GM23338 (cell line): ENCODE measurements around the gene PSMG4. TPM values are rescaled to one million over a fixed set of nuclear protein-coding genes. Genes with fewer than 3 reads are reported as not detected.

Experiments
- ATAC-seq: fragments of 200-7000 bp; cut with Tn5 transposase; 3 replicates; pipeline ENCODE4 v1.9.1; 2020
- DNase-seq: peaks from one replicate; pipeline ENCODE4 v3.0.0-alpha.2; 2015; ENCODE audit warnings: low spot score
- H2AFZ ChIP-seq: fragments of 200-600 bp; sonication (generic); 2 replicates; pipeline ENCODE4 v1.8.0; 2016; ENCODE audit warnings: antibody characterized with exemption, mild to moderate bottlenecking, moderate library complexity
- H3F3A ChIP-seq: fragments of 200-600 bp; sonication (generic); replicated peaks from 2 replicates; pipeline ENCODE4 v1.8.0; 2017; ENCODE audit warnings: antibody characterized with exemption, mixed run types, low read depth
- H3K27ac ChIP-seq: fragments of 200-600 bp; sonication (generic); 2 replicates; pipeline ENCODE4 v1.6.1; 2016; ENCODE audit warnings: low read depth
- H3K27me3 ChIP-seq: fragments of 200-600 bp; sonication (generic); 2 replicates; pipeline ENCODE4 v1.8.0; 2016; ENCODE audit warnings: mild to moderate bottlenecking, mixed run types, moderate library complexity; ENCODE audit not compliant: insufficient read depth
- H3K36me3 ChIP-seq: fragments of 200-600 bp; sonication (generic); 2 replicates; pipeline ENCODE4 v1.8.0; 2016; ENCODE audit warnings: mild to moderate bottlenecking; ENCODE audit not compliant: insufficient read depth
- H3K4me1 ChIP-seq: fragments of 200-600 bp; sonication (generic); 2 replicates; pipeline ENCODE4 v1.8.0; 2016; ENCODE audit warnings: mild to moderate bottlenecking, moderate library complexity; ENCODE audit not compliant: insufficient read depth
- H3K4me2 ChIP-seq: fragments of 200-600 bp; sonication (generic); 2 replicates; pipeline ENCODE4 v1.7.1; 2017; ENCODE audit warnings: mixed run types
- H3K4me3 ChIP-seq: fragments of 200-600 bp; sonication (generic); 2 replicates; pipeline ENCODE4 v1.6.1; 2016; ENCODE audit warnings: mixed run types
- H3K79me2 ChIP-seq: fragments of 200-600 bp; sonication (generic); replicated peaks from 2 replicates; pipeline ENCODE4 v1.8.0; 2017; ENCODE audit warnings: mild to moderate bottlenecking; ENCODE audit not compliant: insufficient read depth
- H3K9me2 ChIP-seq: fragments of 200-600 bp; sonication (generic); 2 replicates; pipeline ENCODE4 v1.8.0; 2017; ENCODE audit not compliant: insufficient read depth
- H4K20me1 ChIP-seq: fragments of 200-600 bp; sonication (generic); replicated peaks from 2 replicates; pipeline ENCODE4 v1.8.0; 2017; ENCODE audit warnings: mild to moderate bottlenecking; ENCODE audit not compliant: insufficient read depth
- H3K27ac Mint-ChIP-seq: 2 replicates; pipeline ENCODE4 v1.8.0; 2020; ENCODE audit warnings: inconsistent platforms, mild to moderate bottlenecking, moderate library complexity, mixed read lengths
- H3K27me3 Mint-ChIP-seq: 3 replicates; pipeline ENCODE4 v1.8.0; 2022; ENCODE audit warnings: low read depth, mild to moderate bottlenecking, moderate library complexity, mixed read lengths, inconsistent platforms; ENCODE audit not compliant: insufficient read depth, poor library complexity
- H3K36me3 Mint-ChIP-seq: 3 replicates; pipeline ENCODE4 v1.8.0; 2021; ENCODE audit warnings: low read depth, mild to moderate bottlenecking, inconsistent platforms, moderate library complexity, mixed read lengths
- H3K4me1 Mint-ChIP-seq: 3 replicates; pipeline ENCODE4 v1.8.0; 2020; ENCODE audit warnings: mild to moderate bottlenecking, inconsistent platforms, mixed read lengths
- H3K4me3 Mint-ChIP-seq: 3 replicates; pipeline ENCODE4 v1.8.0; 2021; ENCODE audit warnings: moderate library complexity, mild to moderate bottlenecking, inconsistent platforms, mixed read lengths
- H3K9me3 Mint-ChIP-seq: 3 replicates; pipeline ENCODE4 v1.8.0; 2020; ENCODE audit warnings: moderate library complexity, mild to moderate bottlenecking, inconsistent platforms, mixed read lengths
- CREB1 ChIP-seq: fragments of 250-450 bp; sonication (Bioruptor Pico); IDR thresholded peaks from 2 replicates; pipeline ENCODE4 v1.5.0; 2020; ENCODE audit warnings: low read depth, mild to moderate bottlenecking, moderate library complexity
- EZH2 ChIP-seq: fragments of 200-600 bp; sonication (generic); IDR thresholded peaks from one replicate; pipeline ENCODE4 v1.8.0; 2017; ENCODE audit warnings: antibody characterized with exemption, mild to moderate bottlenecking, low read depth; ENCODE audit not compliant: unreplicated experiment
- EZH2phosphoT487 ChIP-seq: fragments of 200-600 bp; sonication (generic); IDR thresholded peaks from one replicate; pipeline ENCODE4 v1.8.1; 2018; ENCODE audit warnings: antibody characterized with exemption; ENCODE audit not compliant: unreplicated experiment
- JUNB ChIP-seq: IDR thresholded peaks from one replicate; pipeline ENCODE4 v1.6.1; 2016; ENCODE audit warnings: antibody characterized with exemption; ENCODE audit not compliant: unreplicated experiment
- NANOG ChIP-seq: IDR thresholded peaks from 2 replicates; pipeline ENCODE4 v1.6.1; 2016; ENCODE audit warnings: antibody characterized with exemption, borderline replicate concordance
- POLR2AphosphoS5 ChIP-seq: IDR thresholded peaks from 2 replicates; pipeline ENCODE4 v1.6.1; 2016; ENCODE audit warnings: antibody characterized with exemption, low read depth
- STAT1 ChIP-seq: IDR thresholded peaks from one replicate; pipeline ENCODE4 v1.6.1; 2016; ENCODE audit warnings: antibody characterized with exemption; ENCODE audit not compliant: unreplicated experiment
- ZNF114 ChIP-seq: fragments of 250-450 bp; sonication (Bioruptor Pico); IDR thresholded peaks from 2 replicates; pipeline ENCODE4 v1.5.0; 2020; ENCODE audit warnings: mild to moderate bottlenecking, moderate library complexity
- ZNF331 ChIP-seq: fragments of 250-450 bp; sonication (Bioruptor Pico); IDR thresholded peaks from 2 replicates; pipeline ENCODE4 v1.5.0; 2020; ENCODE audit warnings: low read depth, mild to moderate bottlenecking, moderate library complexity
- polyA plus RNA-seq: library from polyadenylated mRNA; unstranded; fragments of >200 nt; fragmentation: Nextera tagmentation; extraction: Ambion mirVana; gene quantifications from 2 replicates; pipeline ENCODE4 v1.2.1, GENCODE V29; 2016
- total RNA-seq: library from RNA; depleted of rRNA; stranded (reverse); fragments of >200 nt; shearing (Covaris generic); gene quantifications from 2 replicates; pipeline ENCODE4 v1.2.3, GENCODE V29; 2014
- TF ChIP-seq, protein P1 (sequence below): IDR thresholded peaks from 2 replicates; pipeline ENCODE4 v1.6.1; 2016; ENCODE audit warnings: antibody characterized with exemption
- TF ChIP-seq, protein P2 (sequence below): fragments of 250-450 bp; sonication (Bioruptor Pico); IDR thresholded peaks from 2 replicates; pipeline ENCODE4 v1.5.0; 2020; ENCODE audit warnings: mild to moderate bottlenecking, moderate library complexity
- TF ChIP-seq, protein P3 (sequence below): IDR thresholded peaks from one replicate; pipeline ENCODE4 v1.6.1; 2018; ENCODE audit warnings: antibody characterized with exemption; ENCODE audit not compliant: unreplicated experiment
- TF ChIP-seq, protein P4 (sequence below), 2 experiments: fragments of 200-600 bp in 1 of 2; sonication (generic) in 1 of 2; conservative IDR thresholded peaks; 2 replicates each; pipeline versions ENCODE4 v1.5.1 to v1.6.1; 2016 to 2017; ENCODE audit warnings: antibody characterized with exemption in 2 of 2, low read depth in 2 of 2, mild to moderate bottlenecking in 2 of 2, moderate library complexity in 1 of 2

PSMG4 gene
- total and polyA plus RNA-seq, 2 experiments from 2014 or later, result 37.2 to 168 TPM

DNA sequence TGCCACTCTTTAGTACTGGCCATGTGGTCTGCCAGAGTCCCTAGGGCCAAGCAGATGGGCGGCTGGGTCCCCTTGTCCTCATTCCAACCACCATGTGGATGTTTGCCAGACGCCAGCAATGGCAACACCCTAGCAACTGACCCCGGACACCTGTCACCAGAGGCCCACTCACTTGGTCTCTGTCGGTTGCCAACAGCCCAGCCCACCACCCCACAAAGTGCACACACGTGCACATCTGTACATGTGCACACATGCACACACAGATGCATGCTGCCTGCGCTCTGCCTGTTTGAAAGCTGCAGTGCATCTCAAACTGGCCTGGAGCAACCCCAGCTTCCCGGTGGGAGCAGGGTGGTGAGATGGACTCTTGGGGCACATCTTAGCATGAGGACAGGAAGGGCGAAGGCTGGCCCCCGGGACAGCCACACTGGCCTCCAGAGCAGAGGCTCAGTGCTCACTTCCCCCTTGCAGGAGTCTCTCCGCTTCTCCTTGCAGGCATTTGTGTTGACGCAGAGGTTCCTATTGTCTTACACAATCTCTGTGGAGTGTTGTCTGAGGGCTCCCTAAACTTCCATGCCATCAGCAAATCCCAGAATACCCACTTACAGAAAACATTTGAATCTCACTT lies 54.0 kb downstream of the PSMG4 start:
- peaks cover 16% of the 10 kb centered on the region for H3K36me3 Mint-ChIP-seq
- Histone ChIP-seq H3K27me3 (no peaks in the 10 kb centered on the region), H3K4me2 (no peak overlapping the region), H3K9me2 (no peaks in the 10 kb centered on the region), H3K4me3 (no peak overlapping the region), H3F3A (no peaks in the 10 kb centered on the region), H4K20me1 (0 out of 2 replicates have a peak, but pooled peaks cover 3% of the 10 kb centered on the region), H3K4me1 (0 out of 2 replicates have a peak, but pooled peaks cover 3% of the 10 kb centered on the region), H2AFZ (no peak overlapping the region), H3K79me2 (no peaks in the 10 kb centered on the region), H3K27ac (no peak overlapping the region), H3K36me3 (no peaks in the 10 kb centered on the region)
- peaks cover 33% of the 10 kb centered on the region for H3K4me1 Mint-ChIP-seq
- H3K27ac Mint-ChIP-seq, result no peak overlapping the region
- H3K27me3 Mint-ChIP-seq, result peaks cover 15% of the 10 kb centered on the region
- TF ChIP-seq ZNF114 (CRISPR knock-in tag), result no peak
- TF ChIP-seq POLR2AphosphoS5, result no peak
- TF ChIP-seq, protein P1, sequence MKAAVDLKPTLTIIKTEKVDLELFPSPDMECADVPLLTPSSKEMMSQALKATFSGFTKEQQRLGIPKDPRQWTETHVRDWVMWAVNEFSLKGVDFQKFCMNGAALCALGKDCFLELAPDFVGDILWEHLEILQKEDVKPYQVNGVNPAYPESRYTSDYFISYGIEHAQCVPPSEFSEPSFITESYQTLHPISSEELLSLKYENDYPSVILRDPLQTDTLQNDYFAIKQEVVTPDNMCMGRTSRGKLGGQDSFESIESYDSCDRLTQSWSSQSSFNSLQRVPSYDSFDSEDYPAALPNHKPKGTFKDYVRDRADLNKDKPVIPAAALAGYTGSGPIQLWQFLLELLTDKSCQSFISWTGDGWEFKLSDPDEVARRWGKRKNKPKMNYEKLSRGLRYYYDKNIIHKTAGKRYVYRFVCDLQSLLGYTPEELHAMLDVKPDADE, result no peak
- TF ChIP-seq, protein P2, sequence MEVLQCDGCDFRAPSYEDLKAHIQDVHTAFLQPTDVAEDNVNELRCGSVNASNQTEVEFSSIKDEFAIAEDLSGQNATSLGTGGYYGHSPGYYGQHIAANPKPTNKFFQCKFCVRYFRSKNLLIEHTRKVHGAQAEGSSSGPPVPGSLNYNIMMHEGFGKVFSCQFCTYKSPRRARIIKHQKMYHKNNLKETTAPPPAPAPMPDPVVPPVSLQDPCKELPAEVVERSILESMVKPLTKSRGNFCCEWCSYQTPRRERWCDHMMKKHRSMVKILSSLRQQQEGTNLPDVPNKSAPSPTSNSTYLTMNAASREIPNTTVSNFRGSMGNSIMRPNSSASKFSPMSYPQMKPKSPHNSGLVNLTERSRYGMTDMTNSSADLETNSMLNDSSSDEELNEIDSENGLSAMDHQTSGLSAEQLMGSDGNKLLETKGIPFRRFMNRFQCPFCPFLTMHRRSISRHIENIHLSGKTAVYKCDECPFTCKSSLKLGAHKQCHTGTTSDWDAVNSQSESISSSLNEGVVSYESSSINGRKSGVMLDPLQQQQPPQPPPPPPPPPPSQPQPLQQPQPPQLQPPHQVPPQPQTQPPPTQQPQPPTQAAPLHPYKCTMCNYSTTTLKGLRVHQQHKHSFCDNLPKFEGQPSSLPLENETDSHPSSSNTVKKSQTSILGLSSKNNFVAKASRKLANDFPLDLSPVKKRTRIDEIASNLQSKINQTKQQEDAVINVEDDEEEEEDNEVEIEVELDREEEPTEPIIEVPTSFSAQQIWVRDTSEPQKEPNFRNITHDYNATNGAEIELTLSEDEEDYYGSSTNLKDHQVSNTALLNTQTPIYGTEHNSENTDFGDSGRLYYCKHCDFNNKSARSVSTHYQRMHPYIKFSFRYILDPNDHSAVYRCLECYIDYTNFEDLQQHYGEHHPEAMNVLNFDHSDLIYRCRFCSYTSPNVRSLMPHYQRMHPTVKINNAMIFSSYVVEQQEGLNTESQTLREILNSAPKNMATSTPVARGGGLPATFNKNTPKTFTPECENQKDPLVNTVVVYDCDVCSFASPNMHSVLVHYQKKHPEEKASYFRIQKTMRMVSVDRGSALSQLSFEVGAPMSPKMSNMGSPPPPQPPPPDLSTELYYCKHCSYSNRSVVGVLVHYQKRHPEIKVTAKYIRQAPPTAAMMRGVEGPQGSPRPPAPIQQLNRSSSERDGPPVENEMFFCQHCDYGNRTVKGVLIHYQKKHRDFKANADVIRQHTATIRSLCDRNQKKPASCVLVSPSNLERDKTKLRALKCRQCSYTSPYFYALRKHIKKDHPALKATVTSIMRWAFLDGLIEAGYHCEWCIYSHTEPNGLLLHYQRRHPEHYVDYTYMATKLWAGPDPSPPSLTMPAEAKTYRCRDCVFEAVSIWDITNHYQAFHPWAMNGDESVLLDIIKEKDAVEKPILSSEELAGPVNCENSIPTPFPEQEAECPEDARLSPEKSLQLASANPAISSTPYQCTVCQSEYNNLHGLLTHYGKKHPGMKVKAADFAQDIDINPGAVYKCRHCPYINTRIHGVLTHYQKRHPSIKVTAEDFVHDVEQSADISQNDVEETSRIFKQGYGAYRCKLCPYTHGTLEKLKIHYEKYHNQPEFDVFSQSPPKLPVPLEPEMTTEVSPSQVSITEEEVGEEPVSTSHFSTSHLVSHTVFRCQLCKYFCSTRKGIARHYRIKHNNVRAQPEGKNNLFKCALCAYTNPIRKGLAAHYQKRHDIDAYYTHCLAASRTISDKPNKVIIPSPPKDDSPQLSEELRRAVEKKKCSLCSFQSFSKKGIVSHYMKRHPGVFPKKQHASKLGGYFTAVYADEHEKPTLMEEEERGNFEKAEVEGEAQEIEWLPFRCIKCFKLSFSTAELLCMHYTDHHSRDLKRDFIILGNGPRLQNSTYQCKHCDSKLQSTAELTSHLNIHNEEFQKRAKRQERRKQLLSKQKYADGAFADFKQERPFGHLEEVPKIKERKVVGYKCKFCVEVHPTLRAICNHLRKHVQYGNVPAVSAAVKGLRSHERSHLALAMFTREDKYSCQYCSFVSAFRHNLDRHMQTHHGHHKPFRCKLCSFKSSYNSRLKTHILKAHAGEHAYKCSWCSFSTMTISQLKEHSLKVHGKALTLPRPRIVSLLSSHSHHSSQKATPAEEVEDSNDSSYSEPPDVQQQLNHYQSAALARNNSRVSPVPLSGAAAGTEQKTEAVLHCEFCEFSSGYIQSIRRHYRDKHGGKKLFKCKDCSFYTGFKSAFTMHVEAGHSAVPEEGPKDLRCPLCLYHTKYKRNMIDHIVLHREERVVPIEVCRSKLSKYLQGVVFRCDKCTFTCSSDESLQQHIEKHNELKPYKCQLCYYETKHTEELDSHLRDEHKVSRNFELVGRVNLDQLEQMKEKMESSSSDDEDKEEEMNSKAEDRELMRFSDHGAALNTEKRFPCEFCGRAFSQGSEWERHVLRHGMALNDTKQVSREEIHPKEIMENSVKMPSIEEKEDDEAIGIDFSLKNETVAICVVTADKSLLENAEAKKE (CRISPR knock-in tag), result no peak
- TF ChIP-seq EZH2, result no peak
- no peak for TF ChIP-seq JUNB
- TF ChIP-seq NANOG, result no peak
- TF ChIP-seq, protein P3, sequence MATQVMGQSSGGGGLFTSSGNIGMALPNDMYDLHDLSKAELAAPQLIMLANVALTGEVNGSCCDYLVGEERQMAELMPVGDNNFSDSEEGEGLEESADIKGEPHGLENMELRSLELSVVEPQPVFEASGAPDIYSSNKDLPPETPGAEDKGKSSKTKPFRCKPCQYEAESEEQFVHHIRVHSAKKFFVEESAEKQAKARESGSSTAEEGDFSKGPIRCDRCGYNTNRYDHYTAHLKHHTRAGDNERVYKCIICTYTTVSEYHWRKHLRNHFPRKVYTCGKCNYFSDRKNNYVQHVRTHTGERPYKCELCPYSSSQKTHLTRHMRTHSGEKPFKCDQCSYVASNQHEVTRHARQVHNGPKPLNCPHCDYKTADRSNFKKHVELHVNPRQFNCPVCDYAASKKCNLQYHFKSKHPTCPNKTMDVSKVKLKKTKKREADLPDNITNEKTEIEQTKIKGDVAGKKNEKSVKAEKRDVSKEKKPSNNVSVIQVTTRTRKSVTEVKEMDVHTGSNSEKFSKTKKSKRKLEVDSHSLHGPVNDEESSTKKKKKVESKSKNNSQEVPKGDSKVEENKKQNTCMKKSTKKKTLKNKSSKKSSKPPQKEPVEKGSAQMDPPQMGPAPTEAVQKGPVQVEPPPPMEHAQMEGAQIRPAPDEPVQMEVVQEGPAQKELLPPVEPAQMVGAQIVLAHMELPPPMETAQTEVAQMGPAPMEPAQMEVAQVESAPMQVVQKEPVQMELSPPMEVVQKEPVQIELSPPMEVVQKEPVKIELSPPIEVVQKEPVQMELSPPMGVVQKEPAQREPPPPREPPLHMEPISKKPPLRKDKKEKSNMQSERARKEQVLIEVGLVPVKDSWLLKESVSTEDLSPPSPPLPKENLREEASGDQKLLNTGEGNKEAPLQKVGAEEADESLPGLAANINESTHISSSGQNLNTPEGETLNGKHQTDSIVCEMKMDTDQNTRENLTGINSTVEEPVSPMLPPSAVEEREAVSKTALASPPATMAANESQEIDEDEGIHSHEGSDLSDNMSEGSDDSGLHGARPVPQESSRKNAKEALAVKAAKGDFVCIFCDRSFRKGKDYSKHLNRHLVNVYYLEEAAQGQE, result no peak
- no peak for TF ChIP-seq CREB1 (CRISPR knock-in tag)
- no peak for TF ChIP-seq ZNF331 (CRISPR knock-in tag)
- no peak for TF ChIP-seq STAT1
- TF ChIP-seq EZH2phosphoT487, result no peak
- TF ChIP-seq, protein P4, sequence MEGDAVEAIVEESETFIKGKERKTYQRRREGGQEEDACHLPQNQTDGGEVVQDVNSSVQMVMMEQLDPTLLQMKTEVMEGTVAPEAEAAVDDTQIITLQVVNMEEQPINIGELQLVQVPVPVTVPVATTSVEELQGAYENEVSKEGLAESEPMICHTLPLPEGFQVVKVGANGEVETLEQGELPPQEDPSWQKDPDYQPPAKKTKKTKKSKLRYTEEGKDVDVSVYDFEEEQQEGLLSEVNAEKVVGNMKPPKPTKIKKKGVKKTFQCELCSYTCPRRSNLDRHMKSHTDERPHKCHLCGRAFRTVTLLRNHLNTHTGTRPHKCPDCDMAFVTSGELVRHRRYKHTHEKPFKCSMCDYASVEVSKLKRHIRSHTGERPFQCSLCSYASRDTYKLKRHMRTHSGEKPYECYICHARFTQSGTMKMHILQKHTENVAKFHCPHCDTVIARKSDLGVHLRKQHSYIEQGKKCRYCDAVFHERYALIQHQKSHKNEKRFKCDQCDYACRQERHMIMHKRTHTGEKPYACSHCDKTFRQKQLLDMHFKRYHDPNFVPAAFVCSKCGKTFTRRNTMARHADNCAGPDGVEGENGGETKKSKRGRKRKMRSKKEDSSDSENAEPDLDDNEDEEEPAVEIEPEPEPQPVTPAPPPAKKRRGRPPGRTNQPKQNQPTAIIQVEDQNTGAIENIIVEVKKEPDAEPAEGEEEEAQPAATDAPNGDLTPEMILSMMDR (conservative IDR thresholded peaks at IDR 0.05; ENCODE audit: low read depth in 2 of 2), result no peak
- no peak for ATAC-seq
- H3K4me3 Mint-ChIP-seq, result no peak overlapping the region
- H3K9me3 Mint-ChIP-seq, result no peaks in the 10 kb centered on the region
- DNase-seq, result no peak
